ENCODE results near the gene CMSS1.

Gene CMSS1

GRCh38 chr3:100155590-100155989, 337.9 kb downstream of the CMSS1 start:
- no peak for DNase-seq

DNA sequence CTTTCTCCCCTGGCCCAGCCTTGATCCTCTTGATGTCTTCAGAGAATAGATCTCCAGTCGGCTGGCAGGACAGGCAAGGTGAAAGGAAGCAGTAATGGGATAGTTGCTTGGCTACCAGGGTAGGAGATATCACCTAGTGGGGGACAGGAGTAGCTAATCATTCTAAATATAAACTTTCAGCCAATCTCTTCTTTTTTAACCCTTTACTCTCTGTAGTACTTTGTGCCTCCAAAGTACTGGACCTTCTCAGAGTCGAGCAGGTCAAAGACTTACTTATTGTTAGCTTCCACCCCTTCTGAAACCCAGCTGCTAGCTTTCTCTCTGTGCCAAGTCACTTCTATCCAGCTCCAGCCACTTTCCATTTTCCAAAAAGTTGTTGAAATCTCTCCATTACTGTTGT, 340.0 kb downstream of the CMSS1 start:
- DNase-seq: no peak

DNA sequence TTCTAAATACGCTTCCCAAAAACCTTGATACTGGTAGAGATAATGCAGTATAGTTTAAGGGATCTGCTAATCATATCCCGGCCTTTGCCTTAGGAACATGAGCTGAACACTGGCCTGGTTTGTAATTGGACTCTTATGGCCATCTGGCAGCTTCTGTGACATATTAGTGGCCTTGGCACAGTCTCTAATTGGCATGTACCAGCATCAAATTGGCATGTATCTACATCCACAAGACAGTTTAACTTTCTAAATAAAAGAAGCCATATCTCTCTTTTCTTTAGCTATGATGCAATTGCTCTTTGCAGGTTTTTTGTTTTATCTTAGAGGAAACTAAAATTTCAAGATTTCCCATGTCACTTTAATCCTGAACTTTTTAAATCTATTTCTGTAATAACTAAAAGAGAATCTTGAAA, 341.3 kb downstream of the CMSS1 start:
- DNase-seq: no peak

DNA sequence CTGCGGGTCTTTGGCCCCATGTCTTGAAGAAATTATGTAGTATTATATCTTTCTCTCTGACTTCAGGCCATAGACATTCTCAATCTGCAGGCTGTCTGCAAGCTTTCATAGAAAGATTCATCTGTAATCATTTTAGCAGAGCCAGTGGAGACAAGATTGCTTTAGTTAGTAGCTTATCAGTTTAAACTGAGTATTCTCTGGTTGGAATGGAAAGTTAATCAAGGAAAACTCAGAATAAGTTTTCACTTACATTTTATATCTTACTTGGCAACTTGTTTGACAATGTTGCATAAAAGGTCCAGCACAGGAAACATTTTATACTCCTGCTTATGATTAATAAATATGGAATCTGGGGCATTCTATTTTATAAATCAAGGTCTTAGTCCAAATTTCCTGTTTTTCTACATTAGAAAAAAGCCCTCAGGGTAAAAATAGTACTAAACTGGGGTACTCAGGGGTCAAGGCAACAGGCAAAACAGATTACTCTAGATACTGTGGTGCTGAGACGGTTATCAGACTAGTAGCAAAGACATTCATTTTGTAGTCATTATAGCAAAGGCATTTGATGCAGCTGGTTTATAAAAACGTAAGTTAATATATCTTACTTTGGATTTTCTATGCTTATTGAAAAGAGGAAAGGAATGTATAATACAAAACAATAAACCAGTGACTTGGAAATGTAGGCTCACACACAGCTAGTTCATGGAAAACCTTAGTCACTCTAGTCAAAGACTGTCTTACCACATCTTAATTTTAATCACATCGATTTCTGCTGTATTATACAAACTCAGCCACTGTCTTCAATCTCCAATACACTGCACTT, 341.9 kb downstream of the CMSS1 start:
- DNase-seq: no peak

DNA sequence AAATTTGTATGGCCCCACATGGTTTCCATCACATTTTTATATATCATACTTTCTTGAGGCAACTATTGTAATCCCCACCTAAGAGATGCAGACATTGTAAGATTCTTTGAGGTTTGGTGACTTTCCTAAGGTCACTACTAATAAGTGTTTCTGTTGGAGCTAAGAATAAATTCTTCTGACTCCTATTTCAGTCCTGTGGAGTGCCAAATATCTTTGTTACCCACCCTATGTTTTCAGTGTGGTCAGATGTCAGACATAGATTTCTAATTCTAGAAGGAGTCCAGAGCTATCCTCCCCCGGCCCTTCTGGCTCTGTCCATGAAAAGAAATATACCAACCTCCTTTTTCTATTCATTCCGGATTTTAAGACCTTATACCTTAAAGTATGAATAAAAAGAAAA, 342.9 kb downstream of the CMSS1 start:
- DNase-seq: no peak

GRCh38 chr3:100163787-100164186, 346.1 kb downstream of the CMSS1 start:
- no peak for DNase-seq

GRCh38 chr3:100164743-100165142, 347.1 kb downstream of the CMSS1 start:
- no peak for DNase-seq

- no peak for DNase-seq
These were observed 348.4 kb downstream of the CMSS1 start for GRCh38 chr3:100165926-100166550.

DNA sequence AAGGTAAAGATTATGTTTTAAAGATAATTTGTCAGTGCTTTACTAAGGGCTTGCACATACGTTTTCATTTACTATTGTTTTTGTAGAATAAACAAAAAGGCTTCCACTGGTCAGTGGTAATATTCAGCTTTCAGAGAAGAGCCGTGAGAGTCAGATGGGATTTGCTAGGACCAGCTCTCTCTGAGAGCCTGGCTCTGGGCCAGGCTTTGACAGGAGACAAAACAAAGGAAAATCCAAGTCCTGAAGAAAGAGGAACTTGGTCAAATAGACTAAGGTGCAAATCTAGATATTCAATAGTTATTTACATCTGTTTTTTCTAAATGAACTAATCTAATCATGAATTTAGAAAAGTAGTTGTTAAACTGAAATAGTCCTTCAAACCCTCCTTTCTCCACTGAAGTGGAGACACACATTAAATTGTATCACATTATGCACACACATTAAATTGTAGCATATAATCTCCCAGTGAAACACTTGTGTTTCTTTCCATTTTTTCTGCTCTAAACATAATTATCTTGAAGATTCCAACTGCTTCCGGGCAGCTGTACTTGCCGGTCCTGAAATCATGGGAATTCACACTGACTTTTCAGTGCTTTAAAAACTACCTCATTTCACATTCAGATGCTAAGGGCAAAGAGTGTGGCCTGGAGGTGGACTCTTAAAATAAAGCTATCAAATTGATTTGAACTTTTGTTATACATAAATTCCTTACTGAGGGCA, 351.7 kb downstream of the CMSS1 start:
- DNase-seq: no peak

GRCh38 chr3:100170486-100170885, 352.8 kb downstream of the CMSS1 start:
- DNase-seq: no peak

- no peak for DNase-seq
These were observed 353.7 kb downstream of the CMSS1 start for GRCh38 chr3:100171211-100171914.

DNA sequence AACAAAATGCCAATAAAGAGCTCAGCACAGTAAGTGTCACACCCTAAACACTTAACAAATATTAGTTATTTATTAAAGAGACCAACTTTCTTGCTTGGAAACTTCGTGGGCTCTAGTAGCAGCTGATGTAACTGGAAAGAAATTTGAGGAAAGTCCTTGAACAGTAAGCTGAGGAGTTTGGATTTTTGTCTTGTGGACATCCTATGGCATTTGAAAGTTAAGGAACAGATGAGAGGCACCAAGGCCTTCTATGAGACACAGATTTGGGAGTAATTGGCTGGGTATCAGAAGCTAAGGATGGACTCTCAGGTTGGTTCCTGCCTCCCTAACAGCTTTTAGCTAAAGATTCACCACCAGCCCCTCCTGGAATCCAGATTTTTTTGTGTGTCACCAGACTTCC, 356.3 kb downstream of the CMSS1 start:
- no peak for DNase-seq

GRCh38 chr3:100175637-100176280, 358.1 kb downstream of the CMSS1 start:
- DNase-seq: peak; percentile 66

DNA sequence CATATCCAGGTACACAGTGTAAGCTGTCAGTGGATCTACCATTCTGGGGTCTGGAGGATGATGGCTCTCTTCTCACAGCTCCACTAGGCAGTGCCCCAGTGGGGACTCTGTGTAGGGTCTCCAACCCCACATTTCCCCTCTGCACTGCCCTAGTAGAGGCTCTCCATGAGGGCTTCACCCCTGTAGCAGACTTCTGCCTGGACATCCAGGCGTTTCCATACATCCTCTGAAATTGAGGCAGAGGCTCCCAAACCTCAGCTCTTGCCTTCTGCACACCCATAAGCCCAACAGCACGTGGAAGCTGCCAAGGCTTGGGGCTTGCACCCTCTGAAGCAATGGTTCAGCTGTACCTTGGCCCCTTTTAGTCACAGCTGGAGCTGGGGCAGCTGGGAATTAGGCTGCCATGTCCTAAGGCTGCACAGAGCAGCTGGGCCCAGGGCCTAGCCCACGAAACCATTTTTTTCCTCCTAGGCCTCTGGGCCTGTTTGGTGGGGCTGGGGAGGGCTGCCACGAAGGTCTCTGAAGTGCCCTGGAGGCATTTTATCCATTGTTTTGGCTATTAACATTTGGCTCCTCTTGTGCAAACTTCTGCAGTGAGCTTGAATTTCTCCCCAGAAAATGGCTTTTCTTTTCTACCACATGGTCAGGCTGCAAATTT, 362.2 kb downstream of the CMSS1 start:
- no peak for DNase-seq

DNA sequence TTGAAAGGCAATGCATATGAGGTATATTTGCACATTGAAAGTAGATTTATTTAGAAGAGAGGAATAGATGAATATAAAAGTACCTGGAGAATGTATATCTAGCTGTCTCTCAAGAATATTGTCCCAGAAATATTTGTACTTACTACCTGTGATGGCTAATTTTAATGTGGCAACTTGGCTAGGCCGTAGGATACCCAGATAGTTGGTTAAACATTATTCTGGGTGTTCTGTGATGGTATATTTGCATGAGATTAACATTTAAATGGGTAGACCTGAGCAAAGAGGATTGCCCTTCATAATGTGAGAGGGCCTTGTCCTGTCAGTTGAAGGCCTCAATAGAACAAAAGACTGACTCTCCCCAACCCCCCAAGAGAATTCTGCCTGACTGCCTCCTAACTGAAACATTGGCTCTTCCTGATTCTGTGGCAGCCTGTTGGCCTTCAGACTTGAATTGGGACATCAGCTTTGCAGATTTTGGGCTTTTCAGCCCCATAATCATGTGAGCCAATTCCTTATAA, 366.0 kb downstream of the CMSS1 start:
- DNase-seq: no peak

- DNase-seq: no peak
These were observed 367.4 kb downstream of the CMSS1 start for GRCh38 chr3:100184948-100185570.

DNA sequence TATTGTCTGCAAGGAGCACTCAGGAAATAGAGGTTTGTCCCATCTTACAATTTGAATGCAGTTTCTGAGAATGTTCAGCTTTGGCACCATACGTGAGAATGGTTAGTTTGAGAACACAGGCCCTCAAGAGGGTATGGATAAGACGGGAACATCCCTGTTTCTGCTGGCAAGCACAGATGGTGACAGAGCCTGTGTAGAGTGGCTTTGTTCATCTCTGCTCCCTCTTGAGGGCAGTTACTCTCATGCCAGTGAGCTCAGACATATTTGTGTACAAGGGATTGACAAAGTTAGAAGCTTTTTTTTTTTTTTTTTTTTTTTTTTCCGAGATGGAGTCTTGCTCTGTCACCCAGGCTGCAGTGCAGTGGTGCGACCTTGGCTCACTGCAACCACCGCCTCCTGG, 368.2 kb downstream of the CMSS1 start:
- no peak for DNase-seq

GRCh38 chr3:100189444-100189964, 371.8 kb downstream of the CMSS1 start:
- DNase-seq: no peak

- no peak for DNase-seq
These were observed 377.7 kb downstream of the CMSS1 start for GRCh38 chr3:100195375-100195774.

GRCh38 chr3:100197876-100198275, 380.2 kb downstream of the CMSS1 start:
- no peak for DNase-seq

GRCh38 chr3:100198579-100199269, 381.1 kb downstream of the CMSS1 start:
- DNase-seq: no peak

All from NCI-H146 (cell line).